Measurements from ENCODE around the gene CYTH4.

The CYTH4 gene

GRCh38 chr22:37355174-37355573 is 72.9 kb downstream of the CYTH4 start:
- Histone ChIP-seq H3K4me3 (ENCODE audit: low read depth, low read length) (no peak overlapping the region), H3K27ac (ENCODE audit: low read depth, low read length) (no peak overlapping the region)

DNA sequence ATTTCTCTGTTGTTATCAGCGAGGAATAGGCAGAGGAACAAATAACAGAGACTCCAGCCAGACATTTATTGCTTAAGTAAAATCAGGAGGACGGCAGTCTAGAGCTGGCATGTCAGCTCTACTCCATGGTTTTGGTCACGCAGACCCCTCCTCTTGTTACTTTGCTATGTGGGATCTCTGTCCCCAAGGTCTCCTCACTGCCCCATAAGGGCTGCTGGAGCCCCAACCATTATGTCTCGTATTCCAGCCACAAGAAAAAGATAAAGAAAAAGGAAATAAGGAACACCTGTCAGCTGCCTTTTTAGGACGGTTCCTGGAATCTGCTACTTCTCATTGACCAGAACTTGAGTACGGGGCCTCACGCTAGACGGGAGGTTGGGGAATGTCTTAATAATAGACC is 74.6 kb downstream of the CYTH4 start:
- H3K4me3 ChIP-seq (ENCODE audit: low read depth, low read length): no peak overlapping the region
- no peaks in the 10 kb centered on the region for H3K79me2 ChIP-seq (ENCODE audit: control insufficient read depth, insufficient read depth, low read length, unreplicated experiment)
- no peaks in the 10 kb centered on the region for H3K27me3 ChIP-seq (ENCODE audit: insufficient read depth, low read length)
- no peaks in the 10 kb centered on the region for H3K36me3 ChIP-seq (ENCODE audit: insufficient read depth, low read length)
- H2AFZ ChIP-seq (ENCODE audit: low read length, unreplicated experiment): no peak overlapping the region
- no peak overlapping the region for H3K27ac ChIP-seq (ENCODE audit: low read depth, low read length)
- no peaks in the 10 kb centered on the region for H3K4me1 ChIP-seq (ENCODE audit: control insufficient read depth, insufficient read depth, low read length, unreplicated experiment)

More at GRCh38 chr22:37355174-37355573, 72.9 kb downstream of the CYTH4 start:
- no peaks in the 10 kb centered on the region for H3K27me3 ChIP-seq (ENCODE audit: insufficient read depth, low read length)
- H3K79me2 ChIP-seq (ENCODE audit: control insufficient read depth, insufficient read depth, low read length, unreplicated experiment): no peaks in the 10 kb centered on the region
- no peak overlapping the region for H2AFZ ChIP-seq (ENCODE audit: low read length, unreplicated experiment)
- H3K36me3 ChIP-seq (ENCODE audit: insufficient read depth, low read length): no peaks in the 10 kb centered on the region
- no peaks in the 10 kb centered on the region for H3K4me1 ChIP-seq (ENCODE audit: control insufficient read depth, insufficient read depth, low read length, unreplicated experiment)

GRCh38 chr22:37357446-37358075 is 75.3 kb downstream of the CYTH4 start:
- H3K4me1 ChIP-seq (ENCODE audit: control insufficient read depth, insufficient read depth, low read length, unreplicated experiment): no peaks in the 10 kb centered on the region
- no peak overlapping the region for H3K27ac ChIP-seq (ENCODE audit: low read depth, low read length)
- H3K36me3 ChIP-seq (ENCODE audit: insufficient read depth, low read length): no peaks in the 10 kb centered on the region
- H3K79me2 ChIP-seq (ENCODE audit: control insufficient read depth, insufficient read depth, low read length, unreplicated experiment): no peaks in the 10 kb centered on the region
- no peak overlapping the region for H2AFZ ChIP-seq (ENCODE audit: low read length, unreplicated experiment)
- no peaks in the 10 kb centered on the region for H3K27me3 ChIP-seq (ENCODE audit: insufficient read depth, low read length)
- no peak overlapping the region for H3K4me3 ChIP-seq (ENCODE audit: low read depth, low read length)

- Histone ChIP-seq H3K4me1 (ENCODE audit: control insufficient read depth, insufficient read depth, low read length, unreplicated experiment) (no peaks in the 10 kb centered on the region), H3K79me2 (ENCODE audit: control insufficient read depth, insufficient read depth, low read length, unreplicated experiment) (no peaks in the 10 kb centered on the region), H3K36me3 (ENCODE audit: insufficient read depth, low read length) (no peaks in the 10 kb centered on the region), H2AFZ (ENCODE audit: low read length, unreplicated experiment) (no peak overlapping the region), H3K27me3 (ENCODE audit: insufficient read depth, low read length) (no peaks in the 10 kb centered on the region), H3K27ac (ENCODE audit: low read depth, low read length) (no peak overlapping the region), H3K4me3 (ENCODE audit: low read depth, low read length) (no peak overlapping the region)
Measured at GRCh38 chr22:37358386-37358785, 76.1 kb downstream of the CYTH4 start.

GRCh38 chr22:37358917-37359316 is 76.6 kb downstream of the CYTH4 start:
- Histone ChIP-seq H3K36me3 (ENCODE audit: insufficient read depth, low read length) (no peaks in the 10 kb centered on the region), H3K27me3 (ENCODE audit: insufficient read depth, low read length) (no peaks in the 10 kb centered on the region), H3K79me2 (ENCODE audit: control insufficient read depth, insufficient read depth, low read length, unreplicated experiment) (no peaks in the 10 kb centered on the region), H3K4me3 (ENCODE audit: low read depth, low read length) (no peak overlapping the region), H3K4me1 (ENCODE audit: control insufficient read depth, insufficient read depth, low read length, unreplicated experiment) (no peaks in the 10 kb centered on the region), H3K27ac (ENCODE audit: low read depth, low read length) (no peak overlapping the region), H2AFZ (ENCODE audit: low read length, unreplicated experiment) (no peak overlapping the region)

DNA sequence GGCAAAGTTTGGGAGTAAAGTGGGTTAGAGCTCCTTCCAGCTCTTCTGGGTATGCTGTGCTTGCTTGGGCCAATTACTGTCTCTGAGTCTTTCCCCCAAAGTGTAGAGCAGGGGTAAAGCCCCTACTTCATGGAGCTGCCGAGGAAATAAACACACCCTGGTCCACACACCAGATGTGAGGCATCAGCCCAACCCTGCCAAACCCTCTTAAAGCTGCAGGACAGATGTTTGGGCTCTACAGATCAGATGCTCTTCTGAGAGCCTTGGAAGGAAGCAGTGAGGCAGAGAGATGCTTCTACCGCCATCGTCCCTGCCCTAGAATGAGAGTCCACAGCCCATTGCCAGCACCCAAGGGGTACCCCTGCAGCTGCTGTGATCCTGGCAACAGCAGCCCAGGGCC is 80.3 kb downstream of the CYTH4 start:
- Histone ChIP-seq H3K27me3 (ENCODE audit: insufficient read depth, low read length) (no peaks in the 10 kb centered on the region), H2AFZ (ENCODE audit: low read length, unreplicated experiment) (no peak overlapping the region), H3K27ac (ENCODE audit: low read depth, low read length) (no peak overlapping the region), H3K36me3 (ENCODE audit: insufficient read depth, low read length) (no peaks in the 10 kb centered on the region), H3K79me2 (ENCODE audit: control insufficient read depth, insufficient read depth, low read length, unreplicated experiment) (no peaks in the 10 kb centered on the region), H3K4me1 (ENCODE audit: control insufficient read depth, insufficient read depth, low read length, unreplicated experiment) (no peaks in the 10 kb centered on the region), H3K4me3 (ENCODE audit: low read depth, low read length) (no peak overlapping the region)

DNA sequence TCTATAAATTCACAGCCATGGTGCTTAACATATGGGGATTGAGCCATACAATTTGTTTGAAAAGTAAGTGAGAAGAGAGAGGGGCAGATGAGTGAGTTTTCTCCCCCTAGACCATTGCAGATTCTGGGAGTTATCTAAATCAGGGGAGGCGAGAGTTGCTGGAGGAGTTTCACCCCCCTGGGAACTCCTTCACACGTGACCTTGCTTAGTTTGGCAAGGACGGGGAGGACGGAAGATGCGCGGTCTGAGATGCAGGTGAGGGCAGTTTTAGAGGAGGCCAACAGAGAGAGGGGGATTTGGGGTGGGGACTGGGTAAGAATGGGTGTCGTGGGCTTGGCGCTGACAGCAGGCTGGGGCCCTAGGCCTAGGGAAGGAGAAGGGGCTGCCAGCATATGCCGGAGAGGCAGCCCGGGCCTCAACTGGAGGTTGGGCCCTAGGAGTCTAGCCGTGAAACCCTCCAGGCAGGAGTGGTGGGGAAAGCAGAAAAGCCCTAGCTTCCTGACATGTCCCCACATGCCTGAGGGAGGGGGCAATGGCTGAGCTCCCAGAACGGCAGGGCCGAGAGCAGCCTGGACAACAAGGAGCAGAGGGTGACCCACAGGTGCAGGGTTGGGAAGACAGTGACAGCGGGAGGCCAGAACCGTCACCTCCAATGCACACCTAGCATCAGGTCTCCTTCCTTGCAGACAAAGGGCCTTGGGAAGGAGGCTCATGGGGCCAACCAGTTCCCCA is 81.1 kb downstream of the CYTH4 start:
- H3K27me3 ChIP-seq (ENCODE audit: insufficient read depth, low read length): no peaks in the 10 kb centered on the region
- no peak overlapping the region for H3K27ac ChIP-seq (ENCODE audit: low read depth, low read length)
- H3K4me3 ChIP-seq (ENCODE audit: low read depth, low read length): no peak overlapping the region
- no peaks in the 10 kb centered on the region for H3K36me3 ChIP-seq (ENCODE audit: insufficient read depth, low read length)
- no peaks in the 10 kb centered on the region for H3K4me1 ChIP-seq (ENCODE audit: control insufficient read depth, insufficient read depth, low read length, unreplicated experiment)
- no peak overlapping the region for H2AFZ ChIP-seq (ENCODE audit: low read length, unreplicated experiment)
- H3K79me2 ChIP-seq (ENCODE audit: control insufficient read depth, insufficient read depth, low read length, unreplicated experiment): no peaks in the 10 kb centered on the region
